DMS114 treated with DMSO at 0.1 percent for 48 hours (cell line): ENCODE results near the gene PTGER1.
"Not testable (repeated sequence)": the region's sequence is repeated elsewhere in the genome, so short reads cannot be mapped to it uniquely, and the experiment has no call there.

ENCODE experiments used
- DNase-seq: peaks from one replicate; lab custom pipeline; 2025; ENCODE audit not compliant: unreplicated experiment; lab: John Stamatoyannopoulos, UW

PTGER1 gene

DNA sequence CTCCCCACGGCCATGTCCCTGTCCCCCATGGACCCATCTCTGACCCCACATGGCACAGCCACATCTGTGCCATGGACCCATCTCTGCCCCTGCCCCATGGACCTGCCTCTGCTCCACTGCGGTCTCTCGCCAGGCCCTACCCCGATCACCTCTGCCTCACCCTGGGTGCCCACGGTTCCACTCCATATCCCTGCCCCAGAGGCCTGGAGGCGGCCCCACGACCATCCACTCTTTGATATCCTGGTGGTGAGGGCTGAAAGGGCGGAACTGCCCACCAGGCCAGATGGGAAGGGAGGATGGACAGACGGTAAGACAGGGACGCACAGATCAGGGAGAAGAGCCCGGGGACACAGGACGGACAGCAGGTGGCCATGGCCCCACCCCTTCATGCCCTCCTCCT, 327 bp downstream of the PTGER1 start:
- no peak for DNase-seq

DNA sequence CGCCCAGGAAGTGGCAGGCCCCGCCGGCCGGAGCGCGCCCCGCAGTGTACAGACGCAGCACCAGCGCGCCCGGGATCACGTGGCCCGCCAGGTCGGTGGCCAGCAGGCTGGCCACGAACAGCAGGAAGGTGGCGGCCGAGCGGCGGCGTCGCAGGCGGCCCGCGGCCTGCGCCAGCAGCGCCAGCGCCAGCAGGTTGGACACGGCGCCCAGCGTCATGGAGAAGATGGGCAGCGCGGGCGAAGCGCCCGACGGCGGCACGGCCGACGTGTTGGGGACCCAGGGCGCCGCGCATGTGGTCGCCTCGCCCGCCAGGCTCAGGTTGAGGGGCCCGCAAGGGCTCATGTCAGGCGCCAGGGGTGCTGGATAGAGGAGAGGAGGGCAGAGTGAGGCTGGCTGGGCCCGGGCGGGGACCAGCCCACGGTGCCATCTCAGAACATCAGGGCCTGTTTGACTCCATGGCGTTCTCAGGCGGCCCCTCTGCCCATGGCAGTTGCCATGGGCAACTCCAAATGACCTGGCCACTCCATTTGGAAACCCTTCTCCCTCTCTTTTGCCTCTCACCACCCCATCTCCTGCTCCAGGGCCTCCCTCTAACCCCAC, 1.1 kb downstream of the PTGER1 start:
- no peak for DNase-seq

DNA sequence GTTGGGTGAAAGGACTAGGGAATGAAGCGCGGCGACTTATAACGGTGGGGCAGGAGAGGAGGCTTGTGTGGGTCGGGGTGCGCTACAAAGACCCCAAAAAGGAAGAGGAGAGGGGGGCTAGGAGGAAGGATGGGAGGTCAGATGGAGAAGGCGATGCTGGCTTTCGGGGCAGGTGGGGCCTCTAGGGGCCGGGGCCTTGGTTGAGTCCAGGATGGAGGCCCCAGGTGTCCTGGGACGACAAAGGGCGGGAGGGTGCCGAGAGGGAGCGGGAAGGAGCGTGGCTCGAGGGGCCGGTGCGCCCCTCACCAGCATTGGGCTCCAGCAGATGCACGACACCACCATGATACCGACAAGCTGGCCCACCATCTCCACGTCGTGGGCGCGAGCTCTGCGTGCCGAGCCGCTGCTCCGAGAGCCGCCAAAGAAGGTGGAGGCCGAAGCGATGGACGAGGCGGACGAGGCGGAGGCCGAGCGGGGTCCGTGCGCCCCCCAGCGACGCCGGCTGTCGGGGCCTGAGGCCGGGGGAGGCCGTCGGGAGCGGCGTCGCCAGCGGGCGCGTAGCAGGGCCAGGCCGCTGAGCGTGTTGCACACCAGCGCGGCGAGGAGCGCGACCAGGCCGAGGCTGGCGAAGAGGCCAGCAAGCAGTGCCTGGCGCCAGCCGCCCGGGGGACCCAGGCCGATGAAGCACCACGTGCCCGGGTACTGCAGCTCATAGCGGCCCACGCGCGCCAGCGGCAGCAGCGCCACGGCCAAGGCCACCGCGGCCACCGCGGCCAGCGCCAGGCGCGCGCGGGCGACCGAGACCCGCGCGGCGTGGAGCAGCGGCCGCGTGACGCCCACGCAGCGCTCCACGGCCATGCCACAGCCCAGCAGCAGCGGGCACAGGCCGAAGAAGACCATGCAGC, 1.8 kb downstream of the PTGER1 start:
- DNase-seq, result no peak

DNA sequence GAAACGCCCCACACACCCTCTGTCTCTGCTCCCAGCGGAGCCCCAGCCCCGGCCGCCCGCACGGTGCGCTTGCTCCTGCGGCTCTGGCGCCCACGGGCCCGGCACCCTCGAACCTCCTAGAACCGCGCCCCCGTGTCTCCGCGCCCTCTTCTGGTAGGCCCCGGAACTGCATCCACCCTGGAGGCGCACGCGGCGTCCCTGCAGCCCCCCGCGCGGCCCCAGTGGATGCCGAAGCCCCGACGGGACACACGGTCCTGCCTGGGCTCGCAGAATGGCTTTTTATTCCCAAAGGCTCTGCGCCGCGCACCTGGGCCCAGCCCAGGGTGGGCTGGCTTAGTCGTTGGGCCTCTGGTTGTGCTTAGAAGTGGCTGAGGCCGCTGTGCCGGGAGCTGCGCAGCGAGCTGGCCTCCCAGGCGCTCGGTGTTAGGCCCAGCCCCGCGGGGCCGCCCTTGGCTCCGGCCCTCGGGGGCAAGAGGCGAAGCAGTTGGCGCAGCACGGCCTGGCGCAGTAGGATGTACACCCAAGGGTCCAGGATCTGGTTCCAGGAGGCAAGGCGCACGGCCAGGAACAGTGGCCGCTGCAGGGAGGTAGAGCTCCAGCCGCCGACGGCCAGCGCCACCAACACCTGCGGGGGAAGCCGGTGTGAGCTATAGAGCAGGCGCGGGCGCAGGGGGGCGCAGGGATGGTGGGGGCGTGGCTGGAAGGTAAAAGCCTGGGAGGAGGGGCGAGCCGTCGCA, 2.8 kb downstream of the PTGER1 start:
- no peak for DNase-seq

DNA sequence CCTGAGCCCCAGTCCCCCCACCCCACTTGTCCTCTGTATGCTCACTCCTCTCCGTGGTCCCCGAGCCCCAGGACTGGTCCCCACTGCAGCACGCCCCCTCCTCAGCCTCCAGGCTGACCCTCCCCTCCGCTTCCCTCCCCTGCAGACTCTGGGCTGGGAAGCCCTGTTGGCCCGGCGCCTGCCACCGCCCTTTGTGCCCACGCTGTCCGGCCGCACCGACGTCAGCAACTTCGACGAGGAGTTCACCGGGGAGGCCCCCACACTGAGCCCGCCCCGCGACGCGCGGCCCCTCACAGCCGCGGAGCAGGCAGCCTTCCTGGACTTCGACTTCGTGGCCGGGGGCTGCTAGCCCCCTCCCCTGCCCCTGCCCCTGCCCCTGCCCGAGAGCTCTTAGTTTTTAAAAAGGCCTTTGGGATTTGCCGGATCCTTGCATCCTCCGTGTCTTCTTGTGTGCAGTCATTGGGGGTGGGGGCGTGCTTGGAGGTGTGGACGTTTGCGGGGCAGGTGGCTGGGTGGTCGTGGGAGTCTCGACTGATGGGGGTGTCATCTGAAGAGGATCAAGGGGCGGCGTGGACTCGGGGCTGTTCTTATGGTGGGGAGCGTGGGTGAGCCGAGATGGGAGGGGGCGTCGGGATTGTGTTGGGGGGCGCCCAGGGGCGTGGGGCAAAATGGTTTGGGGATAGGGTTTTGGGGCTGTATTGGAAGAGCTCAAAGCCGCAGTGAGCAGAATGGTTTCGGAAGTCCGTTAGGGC, 3.5 kb downstream of the PTGER1 start:
- no peak for DNase-seq

DNA sequence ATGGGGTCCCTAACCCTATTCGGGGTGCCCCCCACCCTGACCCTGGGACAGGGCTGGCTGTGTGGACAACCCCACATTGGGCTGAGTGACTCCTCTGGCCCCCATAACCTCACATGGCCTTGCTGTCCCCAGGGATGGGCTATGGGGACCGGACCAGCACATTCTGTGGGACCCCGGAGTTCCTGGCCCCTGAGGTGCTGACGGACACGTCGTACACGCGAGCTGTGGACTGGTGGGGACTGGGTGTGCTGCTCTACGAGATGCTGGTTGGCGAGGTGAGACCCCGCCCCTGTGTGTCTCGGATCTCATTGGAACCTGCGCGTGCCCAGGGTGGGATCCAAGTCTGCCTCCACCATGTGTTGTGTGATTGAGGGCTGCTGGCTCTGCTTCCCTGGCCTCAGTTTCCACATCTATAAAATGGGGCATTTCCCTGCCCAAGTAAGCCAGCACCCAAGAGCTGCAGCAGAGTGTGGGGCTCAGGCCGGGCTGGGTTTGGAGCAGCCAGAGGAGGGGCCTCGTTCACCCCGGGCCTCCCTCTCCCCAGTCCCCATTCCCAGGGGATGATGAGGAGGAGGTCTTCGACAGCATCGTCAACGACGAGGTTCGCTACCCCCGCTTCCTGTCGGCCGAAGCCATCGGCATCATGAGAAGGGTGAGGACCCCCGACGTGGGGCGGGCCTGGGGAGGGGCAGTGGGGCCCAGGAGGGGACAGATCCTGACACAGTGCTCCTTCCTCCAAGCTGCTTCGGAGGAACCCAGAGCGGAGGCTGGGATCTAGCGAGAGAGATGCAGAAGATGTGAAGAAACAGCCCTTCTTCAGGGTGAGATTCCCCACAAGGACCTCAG, 4.9 kb downstream of the PTGER1 start:
- DNase-seq, result no peak

DNA sequence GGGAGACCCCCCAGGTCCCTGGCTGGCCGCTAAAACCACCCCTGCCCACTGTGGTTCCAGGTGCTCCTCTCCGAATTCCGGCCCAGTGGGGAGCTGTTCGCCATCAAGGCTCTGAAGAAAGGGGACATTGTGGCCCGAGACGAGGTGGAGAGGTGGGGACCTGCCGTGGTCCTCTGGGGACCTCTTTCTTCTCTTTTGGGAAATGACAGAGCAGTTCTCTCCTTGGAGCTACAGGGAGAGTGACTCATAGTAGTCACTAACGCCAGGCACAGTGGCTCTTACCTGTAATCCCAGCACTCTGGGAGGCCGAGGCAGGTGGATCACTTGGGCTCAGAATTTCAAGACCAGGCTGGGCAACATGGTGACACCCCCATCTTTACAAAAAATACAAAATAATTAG, 7.3 kb downstream of the PTGER1 start:
- no peak for DNase-seq

DNA sequence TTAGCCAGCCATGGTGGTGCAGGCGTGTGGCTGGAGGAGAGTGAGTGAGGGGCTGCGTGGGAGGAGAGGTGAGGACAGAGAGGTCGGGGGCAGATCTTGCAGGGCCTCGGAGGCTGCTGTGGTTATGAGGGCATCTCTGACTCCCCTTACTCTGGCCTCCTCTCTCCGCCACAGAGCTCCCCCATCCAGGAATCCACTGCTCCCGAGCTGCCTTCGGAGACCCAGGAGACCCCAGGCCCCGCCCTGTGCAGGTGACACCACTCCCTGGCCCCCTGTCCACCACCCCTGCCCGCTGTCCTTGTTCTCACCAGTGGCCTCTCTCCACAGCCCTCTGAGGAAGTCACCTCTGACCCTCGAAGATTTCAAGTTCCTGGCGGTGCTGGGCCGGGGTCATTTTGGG, 7.8 kb downstream of the PTGER1 start:
- no peak for DNase-seq

DNA sequence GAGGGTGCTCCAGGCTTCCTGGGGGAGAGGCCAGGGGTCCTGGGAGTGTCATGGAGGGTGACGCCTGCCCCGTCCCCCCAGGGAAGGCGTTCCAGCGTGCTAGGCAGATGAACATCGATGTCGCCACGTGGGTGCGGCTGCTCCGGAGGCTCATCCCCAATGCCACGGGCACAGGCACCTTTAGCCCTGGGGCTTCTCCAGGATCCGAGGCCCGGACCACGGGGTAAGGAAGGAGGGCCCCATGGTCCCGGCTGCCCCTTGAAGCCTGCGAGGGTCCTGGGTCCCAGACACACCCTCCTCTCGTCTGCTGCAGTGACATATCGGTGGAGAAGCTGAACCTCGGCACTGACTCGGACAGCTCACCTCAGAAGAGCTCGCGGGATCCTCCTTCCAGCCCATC, 11.4 kb downstream of the PTGER1 start:
- DNase-seq, result no peak

DNA sequence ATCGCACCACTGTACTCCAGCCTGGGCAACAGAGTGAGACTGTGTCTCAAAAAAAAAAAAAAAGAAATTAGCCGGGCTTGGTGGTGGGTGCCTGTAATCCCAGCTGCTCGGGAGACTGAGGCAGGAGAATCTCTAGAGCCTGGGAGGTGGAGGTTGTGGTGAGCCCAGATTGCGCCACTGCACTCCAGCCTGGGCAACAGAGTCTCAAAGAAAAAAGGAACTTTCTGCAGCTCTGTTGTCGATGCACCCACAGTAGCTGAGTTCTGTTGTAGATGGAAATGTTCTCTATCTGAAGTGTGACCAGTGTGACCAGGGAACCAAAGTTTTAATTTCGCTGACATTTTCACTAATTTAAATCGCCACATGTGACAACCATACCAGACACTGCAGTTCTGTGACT, 12.8 kb downstream of the PTGER1 start:
- not testable (repeated sequence) for DNase-seq

DNA sequence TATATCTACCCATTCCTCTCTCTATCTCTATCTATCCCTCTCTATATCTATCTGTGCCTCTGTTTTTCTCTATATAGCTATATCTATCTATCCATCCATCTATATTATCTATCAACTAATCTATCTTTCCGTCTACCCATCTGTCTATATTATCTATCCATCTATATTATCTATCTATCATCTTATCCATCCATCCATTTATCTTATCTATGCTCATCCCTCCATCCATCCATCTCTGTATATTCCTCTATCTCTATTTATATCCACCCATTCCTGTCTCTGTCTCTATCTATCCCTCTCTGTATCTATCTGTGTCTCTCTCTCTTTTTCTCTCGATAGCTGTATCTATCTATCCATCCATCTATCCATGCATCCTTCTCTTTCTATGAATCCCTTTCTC, 14.2 kb downstream of the PTGER1 start:
- no peak for DNase-seq

DNA sequence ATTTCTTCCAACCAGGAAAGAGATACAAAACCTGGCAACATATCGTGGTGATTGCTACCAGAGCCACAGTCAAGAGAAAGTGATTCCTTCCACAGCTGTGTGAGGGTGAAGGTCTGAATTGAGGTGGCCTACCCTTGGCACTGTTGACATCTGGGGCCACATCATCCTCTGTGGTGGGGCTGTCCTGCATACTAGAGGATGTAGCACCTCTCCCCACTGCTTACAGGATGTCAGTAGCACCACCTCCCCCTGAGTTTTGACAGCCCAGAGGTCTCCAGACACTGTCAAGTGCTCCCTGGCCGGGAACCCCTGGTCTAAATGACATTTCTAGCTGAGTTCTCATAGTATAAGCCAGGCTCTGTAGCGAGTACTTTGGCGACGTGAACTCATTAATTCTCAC, 15.5 kb downstream of the PTGER1 start:
- DNase-seq, result no peak

DNA sequence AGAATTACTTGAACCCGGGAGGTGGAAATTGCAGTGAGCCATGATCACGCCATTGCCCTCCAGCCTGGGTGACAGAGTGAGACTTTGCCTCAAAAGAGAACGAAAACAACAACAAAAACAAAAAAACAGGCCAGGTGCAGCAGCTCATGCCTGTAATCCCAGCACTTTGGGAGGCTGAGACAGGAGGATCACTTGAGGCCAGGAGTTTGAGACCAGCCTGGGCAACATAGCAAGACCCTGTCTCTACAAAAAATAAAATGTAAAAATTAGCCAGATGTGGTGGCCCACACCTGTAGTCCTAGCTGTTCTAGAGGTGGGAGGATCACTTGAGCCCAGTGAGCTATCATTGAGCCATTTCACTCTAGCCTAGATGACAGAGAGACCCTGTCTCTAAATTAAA, 22.9 kb downstream of the PTGER1 start:
- not testable (repeated sequence) for DNase-seq

DNA sequence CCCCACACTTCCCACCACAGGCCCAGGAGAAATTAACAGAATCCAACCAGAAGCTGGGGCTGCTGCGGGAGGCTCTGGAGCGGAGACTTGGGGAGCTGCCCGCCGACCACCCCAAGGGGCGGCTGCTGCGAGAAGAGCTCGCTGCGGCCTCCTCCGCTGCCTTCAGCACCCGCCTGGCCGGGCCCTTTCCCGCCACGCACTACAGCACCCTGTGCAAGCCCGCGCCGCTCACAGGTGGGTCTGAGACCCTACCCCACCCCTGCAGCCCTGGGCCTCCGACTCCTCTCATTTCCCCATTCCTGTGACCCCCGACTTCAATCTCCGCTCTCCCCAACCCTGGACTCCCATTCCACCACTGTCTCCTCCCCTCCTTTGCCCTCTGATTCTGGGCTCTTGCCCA, 24.3 kb downstream of the PTGER1 start:
- no peak for DNase-seq

DNA sequence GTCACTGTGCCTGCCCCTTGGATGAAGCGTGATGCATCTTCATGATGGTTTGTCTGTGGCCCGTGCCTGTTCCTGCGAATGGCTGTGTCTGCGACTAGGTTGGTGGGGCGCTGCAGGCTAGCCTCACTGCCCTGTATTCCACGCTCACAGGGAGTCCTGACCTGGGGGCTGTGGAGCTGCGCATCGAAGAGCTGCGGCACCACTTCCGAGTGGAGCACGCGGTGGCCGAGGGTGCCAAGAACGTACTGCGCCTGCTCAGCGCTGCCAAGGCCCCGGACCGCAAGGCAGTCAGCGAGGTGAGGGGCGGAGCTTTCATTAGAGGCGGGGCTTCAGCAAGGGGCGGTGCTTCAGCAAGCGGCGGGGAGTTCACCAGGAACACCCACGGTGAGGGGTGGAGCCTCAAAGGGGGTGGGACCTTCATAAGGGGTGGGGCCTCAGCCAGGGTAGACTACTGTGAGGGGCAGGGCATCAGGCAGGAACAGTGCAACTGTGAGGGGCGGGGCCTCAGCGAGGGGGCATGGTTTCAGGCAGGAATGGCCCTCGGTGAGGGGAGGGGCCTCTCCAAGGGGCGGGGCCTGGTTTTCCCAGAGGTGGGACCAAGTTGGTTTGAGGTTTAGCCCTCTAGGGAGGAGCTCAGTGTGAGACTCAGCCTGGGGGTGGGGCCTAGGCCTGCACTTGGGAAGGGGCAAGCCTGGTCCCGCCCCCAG, 24.8 kb downstream of the PTGER1 start:
- DNase-seq, result no peak

DNA sequence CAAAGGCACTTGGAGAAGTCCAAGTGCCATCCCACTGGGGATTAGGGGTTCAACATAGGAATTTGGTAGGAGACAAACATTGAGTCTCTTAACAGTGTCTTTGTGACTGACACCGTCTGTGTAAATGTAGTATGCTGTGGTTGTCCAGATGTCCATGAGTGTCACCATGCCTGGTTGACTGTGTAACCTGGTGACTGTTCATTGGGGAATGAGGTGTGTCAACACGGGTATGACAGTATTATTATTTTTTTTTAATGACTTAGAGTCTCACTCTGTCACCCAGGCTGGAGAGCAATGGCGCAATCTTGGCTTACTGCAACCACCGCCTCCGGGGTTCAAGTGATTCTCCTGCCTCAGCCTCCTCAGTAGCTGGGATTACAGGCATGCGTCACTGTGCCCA, 25.8 kb downstream of the PTGER1 start:
- no peak for DNase-seq

DNA sequence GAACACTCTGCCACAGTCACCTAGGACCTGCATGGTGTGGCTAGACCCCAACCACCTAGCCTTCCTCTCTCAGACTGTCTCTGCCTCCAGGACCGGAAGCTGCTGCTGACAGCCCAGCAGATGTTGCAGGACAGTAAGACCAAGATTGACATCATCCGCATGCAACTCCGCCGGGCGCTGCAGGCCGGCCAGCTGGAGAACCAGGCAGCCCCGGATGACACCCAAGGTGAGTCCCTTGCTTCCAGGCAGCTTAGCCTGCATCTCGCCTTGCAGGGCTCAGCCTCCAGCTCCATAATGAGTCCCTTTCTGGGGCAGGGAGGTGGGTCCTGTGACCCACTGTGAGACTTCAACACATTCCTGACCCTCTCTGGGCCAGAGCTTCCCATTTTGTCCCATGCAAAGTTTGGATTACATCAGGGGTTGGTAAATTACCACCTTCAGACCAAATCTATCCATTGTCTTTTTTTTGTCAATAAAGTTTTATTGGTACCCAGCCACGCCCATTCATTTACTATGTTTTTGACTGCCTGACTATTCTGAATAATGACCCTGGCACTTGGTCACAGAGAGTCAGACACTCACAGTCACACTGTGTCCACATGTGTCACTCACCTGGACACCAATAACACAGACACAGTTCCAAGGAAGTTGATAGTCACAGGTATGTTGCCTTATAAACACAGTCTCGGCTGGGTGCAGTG, 28.7 kb downstream of the PTGER1 start:
- DNase-seq, result no peak

DNA sequence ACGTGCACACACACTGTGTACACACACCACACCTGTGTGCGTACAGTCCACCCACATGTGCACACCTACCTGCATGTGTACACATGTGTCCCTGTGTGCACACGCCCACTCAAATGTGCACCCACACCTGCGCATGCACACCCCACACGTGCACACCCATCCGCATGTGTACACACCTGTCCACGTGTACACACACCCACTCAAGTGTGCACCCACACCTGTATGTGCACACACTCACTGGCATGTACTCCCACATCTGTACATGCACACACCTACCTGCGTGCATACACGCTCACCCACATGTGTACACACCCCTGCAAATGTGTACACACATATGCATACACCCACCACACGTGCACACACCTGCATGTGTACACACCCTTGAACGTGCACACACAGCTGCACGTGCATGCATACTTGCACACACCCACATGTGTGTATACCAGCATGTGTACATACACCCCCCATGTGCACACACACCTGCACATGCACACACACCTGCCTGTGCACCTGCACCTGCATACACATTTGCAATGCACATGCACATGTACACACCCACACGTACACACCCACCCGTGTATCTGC, 31.4 kb downstream of the PTGER1 start:
- no peak for DNase-seq
